Hepatocyte (in vitro differentiated cells): ENCODE results near the gene E2F8.

Experiments used
- EZH2 ChIP-seq: fragments of 200-600 bp; sonication (generic); IDR thresholded peaks from 2 replicates; pipeline ENCODE4 v1.6.1; 2016; ENCODE audit warnings: antibody characterized with exemption, mild to moderate bottlenecking, borderline replicate concordance
- EZH2phosphoT487 ChIP-seq: fragments of 200-600 bp; sonication (generic); IDR thresholded peaks from one replicate; pipeline ENCODE4 v1.6.1; 2018; ENCODE audit warnings: antibody characterized with exemption, mild to moderate bottlenecking, low read depth, moderate library complexity; ENCODE audit not compliant: unreplicated experiment, severe bottlenecking
- TF ChIP-seq, protein P1 (sequence below): fragments of 200-600 bp; sonication (generic); IDR thresholded peaks from 2 replicates; pipeline ENCODE4 v1.5.1; 2016; ENCODE audit warnings: antibody characterized with exemption, mild to moderate bottlenecking; ENCODE audit not compliant: poor library complexity

DNA sequence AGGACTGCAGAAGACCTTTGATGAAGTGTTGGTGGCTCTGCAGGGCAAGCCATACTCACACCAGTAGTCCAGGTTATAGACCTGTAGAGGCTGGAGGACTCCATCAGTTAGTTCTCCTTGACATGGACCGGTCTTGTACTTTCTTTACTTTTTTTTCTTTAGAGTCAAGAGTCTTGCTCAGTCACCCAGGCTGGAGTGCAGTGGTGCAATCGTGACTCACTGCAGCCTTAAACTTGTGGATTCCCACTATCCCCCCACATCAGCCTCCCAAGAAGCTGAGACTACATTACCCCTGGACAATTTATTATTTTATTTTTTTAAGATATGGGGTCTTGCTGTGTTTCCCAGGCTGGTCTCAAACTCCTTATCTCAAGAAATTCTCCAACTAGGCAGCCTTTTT is 49.6 kb upstream of the E2F8 start:
- TF ChIP-seq EZH2phosphoT487 (no peak), EZH2 (no peak)
- TF ChIP-seq, protein P1, sequence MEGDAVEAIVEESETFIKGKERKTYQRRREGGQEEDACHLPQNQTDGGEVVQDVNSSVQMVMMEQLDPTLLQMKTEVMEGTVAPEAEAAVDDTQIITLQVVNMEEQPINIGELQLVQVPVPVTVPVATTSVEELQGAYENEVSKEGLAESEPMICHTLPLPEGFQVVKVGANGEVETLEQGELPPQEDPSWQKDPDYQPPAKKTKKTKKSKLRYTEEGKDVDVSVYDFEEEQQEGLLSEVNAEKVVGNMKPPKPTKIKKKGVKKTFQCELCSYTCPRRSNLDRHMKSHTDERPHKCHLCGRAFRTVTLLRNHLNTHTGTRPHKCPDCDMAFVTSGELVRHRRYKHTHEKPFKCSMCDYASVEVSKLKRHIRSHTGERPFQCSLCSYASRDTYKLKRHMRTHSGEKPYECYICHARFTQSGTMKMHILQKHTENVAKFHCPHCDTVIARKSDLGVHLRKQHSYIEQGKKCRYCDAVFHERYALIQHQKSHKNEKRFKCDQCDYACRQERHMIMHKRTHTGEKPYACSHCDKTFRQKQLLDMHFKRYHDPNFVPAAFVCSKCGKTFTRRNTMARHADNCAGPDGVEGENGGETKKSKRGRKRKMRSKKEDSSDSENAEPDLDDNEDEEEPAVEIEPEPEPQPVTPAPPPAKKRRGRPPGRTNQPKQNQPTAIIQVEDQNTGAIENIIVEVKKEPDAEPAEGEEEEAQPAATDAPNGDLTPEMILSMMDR = no peak
